Omental fat pad (tissue), 4 donors: ENCODE results near the gene TENT5A. TPM values are rescaled to one million over a fixed set of nuclear protein-coding genes. Genes with fewer than 3 reads are reported as not detected.

ENCODE experiments used
- ATAC-seq: fragments of 150-250 bp; one replicate; pipeline ENCODE4 v1.9.1; 2016; ENCODE audit warnings: mild to moderate bottlenecking, moderate library complexity; ENCODE audit not compliant: low FRiP score
- DNase-seq: peaks from one replicate; pipeline ENCODE4 v3.0.0-alpha.2; 2019; ENCODE audit warnings: low spot score
- total RNA-seq, 4 donors: library from RNA; depleted of rRNA; stranded (reverse); fragments of >200 nt; gene quantifications; one replicate each; pipeline ENCODE4 v1.1.0, GENCODE V29; 2016
- TF ChIP-seq, protein P1 (sequence below), 3 donors: fragments of 450-650 bp; IDR thresholded peaks; one replicate each; pipeline ENCODE4 v1.5.1; 2016 to 2017; ENCODE audit warnings: antibody characterized with exemption in 3 of 3, mild to moderate bottlenecking in 3 of 3, moderate library complexity in 2 of 3

Gene TENT5A
- total RNA-seq, 4 donors from 2014 or later = 15.1 to 33.9 (median 20.8) TPM

GRCh38 chr6:81735756-81736380 is 16.6 kb downstream of the TENT5A start:
- no peak for ATAC-seq
- DNase-seq = no peak

GRCh38 chr6:81734500-81735150 is 17.9 kb downstream of the TENT5A start:
- TF ChIP-seq, protein P1, sequence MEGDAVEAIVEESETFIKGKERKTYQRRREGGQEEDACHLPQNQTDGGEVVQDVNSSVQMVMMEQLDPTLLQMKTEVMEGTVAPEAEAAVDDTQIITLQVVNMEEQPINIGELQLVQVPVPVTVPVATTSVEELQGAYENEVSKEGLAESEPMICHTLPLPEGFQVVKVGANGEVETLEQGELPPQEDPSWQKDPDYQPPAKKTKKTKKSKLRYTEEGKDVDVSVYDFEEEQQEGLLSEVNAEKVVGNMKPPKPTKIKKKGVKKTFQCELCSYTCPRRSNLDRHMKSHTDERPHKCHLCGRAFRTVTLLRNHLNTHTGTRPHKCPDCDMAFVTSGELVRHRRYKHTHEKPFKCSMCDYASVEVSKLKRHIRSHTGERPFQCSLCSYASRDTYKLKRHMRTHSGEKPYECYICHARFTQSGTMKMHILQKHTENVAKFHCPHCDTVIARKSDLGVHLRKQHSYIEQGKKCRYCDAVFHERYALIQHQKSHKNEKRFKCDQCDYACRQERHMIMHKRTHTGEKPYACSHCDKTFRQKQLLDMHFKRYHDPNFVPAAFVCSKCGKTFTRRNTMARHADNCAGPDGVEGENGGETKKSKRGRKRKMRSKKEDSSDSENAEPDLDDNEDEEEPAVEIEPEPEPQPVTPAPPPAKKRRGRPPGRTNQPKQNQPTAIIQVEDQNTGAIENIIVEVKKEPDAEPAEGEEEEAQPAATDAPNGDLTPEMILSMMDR (IDR thresholded peaks at IDR 0.05) = no peak
- ATAC-seq (no peak), DNase-seq (no peak)

More at GRCh38 chr6:81735756-81736380, 16.6 kb downstream of the TENT5A start:
- TF ChIP-seq, protein P1 (IDR thresholded peaks at IDR 0.05) = no peak

DNA sequence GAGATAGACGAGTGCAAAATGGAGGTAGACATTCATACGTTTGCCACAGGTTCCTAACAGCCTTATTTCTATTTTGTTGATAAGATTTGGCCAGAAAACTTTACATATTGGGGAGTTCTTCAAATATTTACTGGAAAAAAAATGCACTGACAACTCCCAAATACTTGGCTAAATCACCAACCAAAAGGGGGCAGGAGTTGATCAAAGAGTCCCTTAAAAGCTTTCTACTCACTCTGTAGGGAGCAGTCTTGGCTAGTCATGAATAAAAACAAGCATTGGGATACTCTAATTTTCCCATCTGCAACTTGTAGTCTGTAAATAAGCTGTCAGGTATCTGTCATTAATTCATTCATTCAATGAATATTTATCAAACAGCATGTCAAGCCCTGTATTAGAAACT is 18.4 kb downstream of the TENT5A start:
- TF ChIP-seq, protein P1 (IDR thresholded peaks at IDR 0.05) = no peak
- DNase-seq (no peak), ATAC-seq (no peak)

GRCh38 chr6:81731814-81732213 is 20.7 kb downstream of the TENT5A start:
- no peak for ATAC-seq

DNA sequence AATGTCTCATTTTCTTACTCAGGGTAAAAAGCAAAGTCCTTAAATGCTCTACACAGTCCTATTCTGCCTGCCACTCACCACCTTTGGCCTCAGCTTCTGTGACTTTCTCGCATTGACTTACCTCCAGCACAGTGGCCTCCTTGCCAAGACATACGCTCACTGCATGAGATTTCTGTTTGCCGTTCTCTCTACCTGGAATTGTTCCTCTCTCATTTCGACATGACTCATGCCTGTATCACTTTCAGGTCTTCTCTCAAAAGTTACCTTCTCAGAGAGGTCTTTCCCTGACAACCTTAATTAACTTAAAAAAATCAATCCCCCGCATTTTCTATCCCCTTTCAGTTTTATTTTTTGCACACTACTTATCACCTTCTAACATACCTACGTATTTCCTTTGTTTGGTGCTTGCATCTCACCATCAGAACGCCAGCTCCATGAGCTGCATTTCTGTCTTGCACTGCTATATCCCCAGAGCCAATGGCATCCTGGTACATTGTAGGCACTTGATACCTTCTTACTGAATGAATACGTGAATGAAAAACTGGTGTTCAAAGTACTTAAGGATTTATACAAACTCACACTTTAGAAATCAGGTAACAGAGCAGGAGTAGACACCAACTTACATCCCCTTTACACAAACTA is 24.5 kb downstream of the TENT5A start:
- TF ChIP-seq, protein P1 (IDR thresholded peaks at IDR 0.05) = no peak
- ATAC-seq = no peak
- no peak for DNase-seq

More at GRCh38 chr6:81731814-81732213, 20.7 kb downstream of the TENT5A start:
- DNase-seq = no peak
- TF ChIP-seq, protein P1 (IDR thresholded peaks at IDR 0.05) = no peak

DNA sequence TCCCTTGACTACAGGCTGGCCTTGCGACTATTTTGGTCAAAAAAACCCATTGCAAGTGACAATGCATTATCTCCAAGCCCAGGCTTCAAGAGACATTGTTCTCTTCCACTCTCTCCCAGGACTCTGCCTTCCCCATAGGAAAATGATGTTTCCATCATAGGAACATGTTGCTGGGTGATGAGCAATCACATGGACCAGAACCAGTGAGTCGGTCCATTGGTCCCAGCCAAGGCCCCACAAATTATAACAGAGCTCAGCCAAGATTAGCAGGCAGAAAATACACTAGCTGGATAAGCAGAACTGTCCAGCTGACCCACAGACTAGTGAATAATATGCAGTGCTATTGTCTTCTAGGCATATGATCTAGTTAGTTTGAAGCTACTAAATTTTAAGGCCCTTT is 27.4 kb downstream of the TENT5A start:
- ATAC-seq (no peak), DNase-seq (no peak)

More for the DNA sequence above, 27.4 kb downstream of the TENT5A start:
- TF ChIP-seq, protein P1 (IDR thresholded peaks at IDR 0.05) = no peak
